Measurements from ENCODE around the gene MCM7. TPM values are rescaled to one million over a fixed set of nuclear protein-coding genes. Genes with fewer than 3 reads are reported as not detected.

Gene MCM7
- total and polyA plus RNA-seq, 2 of the 13 experiments (the other 11 are each of a cell fraction or from before 2014, with no cell fraction given) = 84.5 to 214 TPM

DNA sequence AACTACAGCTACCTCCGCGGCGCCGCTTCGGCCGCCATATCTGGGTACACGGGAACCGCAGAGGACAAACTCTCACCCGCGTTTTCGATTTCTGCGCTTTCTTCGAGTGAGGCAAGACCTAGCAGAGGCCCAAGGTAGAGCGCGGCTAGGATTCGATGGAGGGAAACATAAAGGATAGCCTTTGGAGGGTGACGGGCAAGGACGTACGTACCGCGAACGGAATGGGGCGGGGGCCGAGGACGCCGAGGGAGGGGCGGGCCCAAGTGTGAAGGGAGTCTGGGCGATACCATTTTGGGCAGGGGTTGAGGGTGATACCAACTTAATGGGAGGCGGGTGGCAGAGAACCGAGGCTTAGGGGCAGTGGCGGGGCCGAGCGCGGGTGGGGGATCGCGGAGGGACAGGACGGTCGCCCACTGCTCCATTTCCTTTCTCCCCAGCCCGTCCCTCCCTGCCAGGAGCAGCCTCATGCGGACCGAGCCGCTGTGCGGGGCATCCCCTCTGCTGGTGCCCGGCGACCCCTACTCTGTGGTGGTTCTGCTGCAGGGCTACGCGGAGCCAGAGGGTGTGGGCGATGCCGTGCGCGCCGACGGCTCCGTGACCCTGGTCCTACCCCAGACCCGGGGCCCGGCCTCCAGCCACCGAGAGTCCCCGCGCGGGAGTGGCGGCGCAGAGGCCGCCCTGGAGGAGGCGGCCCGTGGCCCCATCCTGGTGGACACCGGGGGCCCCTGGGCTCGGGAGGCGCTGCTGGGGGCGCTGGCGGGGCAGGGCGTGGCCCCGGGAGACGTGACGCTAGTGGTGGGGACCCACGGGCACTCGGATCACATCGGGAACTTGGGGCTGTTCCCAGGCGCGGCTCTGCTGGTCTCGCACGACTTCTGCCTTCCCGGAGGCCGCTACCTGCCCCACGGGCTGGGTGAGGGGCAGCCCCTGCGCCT, 26.0 kb upstream of the MCM7 start, which contains the start of gene MBLAC1 (continued):
- TF ChIP-seq, protein P1, sequence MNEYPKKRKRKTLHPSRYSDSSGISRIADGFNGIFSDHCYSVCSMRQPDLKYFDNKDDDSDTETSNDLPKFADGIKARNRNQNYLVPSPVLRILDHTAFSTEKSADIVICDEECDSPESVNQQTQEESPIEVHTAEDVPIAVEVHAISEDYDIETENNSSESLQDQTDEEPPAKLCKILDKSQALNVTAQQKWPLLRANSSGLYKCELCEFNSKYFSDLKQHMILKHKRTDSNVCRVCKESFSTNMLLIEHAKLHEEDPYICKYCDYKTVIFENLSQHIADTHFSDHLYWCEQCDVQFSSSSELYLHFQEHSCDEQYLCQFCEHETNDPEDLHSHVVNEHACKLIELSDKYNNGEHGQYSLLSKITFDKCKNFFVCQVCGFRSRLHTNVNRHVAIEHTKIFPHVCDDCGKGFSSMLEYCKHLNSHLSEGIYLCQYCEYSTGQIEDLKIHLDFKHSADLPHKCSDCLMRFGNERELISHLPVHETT (CRISPR knock-in tag; conservative IDR thresholded peaks at IDR 0.05) = no peak
- TF ChIP-seq, protein P2, sequence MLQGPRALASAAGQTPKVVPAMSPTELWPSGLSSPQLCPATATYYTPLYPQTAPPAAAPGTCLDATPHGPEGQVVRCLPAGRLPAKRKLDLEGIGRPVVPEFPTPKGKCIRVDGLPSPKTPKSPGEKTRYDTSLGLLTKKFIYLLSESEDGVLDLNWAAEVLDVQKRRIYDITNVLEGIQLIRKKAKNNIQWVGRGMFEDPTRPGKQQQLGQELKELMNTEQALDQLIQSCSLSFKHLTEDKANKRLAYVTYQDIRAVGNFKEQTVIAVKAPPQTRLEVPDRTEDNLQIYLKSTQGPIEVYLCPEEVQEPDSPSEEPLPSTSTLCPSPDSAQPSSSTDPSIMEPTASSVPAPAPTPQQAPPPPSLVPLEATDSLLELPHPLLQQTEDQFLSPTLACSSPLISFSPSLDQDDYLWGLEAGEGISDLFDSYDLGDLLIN (CRISPR knock-in tag; IDR thresholded peaks at IDR 0.05; ENCODE audit: borderline replicate concordance) = 0 out of 2 replicates have a peak, but pooled peaks have one; percentile 48
- no peak for TF ChIP-seq ZNF253 (CRISPR knock-in tag; IDR thresholded peaks at IDR 0.05; ENCODE audit: borderline replicate concordance)
- TF ChIP-seq ZBTB8A (CRISPR knock-in tag; IDR thresholded peaks at IDR 0.05; ENCODE audit: borderline replicate concordance, low read depth) = 0 out of 2 replicates have a peak, but pooled peaks have one; percentile 42
- peak; percentile 68; the same call in 1 of the 2 replicates for TF ChIP-seq ZNF703 (CRISPR knock-in tag; IDR thresholded peaks at IDR 0.05; ENCODE audit: borderline replicate concordance)
- peak; percentile 86; the same call in 1 of the 2 replicates for TF ChIP-seq ZNF225 (CRISPR knock-in tag; IDR thresholded peaks at IDR 0.05)
- no peak for TF ChIP-seq ZNF570 (CRISPR knock-in tag; IDR thresholded peaks at IDR 0.05; ENCODE audit: borderline replicate concordance)
- TF ChIP-seq, protein P3, sequence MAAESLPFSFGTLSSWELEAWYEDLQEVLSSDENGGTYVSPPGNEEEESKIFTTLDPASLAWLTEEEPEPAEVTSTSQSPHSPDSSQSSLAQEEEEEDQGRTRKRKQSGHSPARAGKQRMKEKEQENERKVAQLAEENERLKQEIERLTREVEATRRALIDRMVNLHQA (CRISPR knock-in tag; IDR thresholded peaks at IDR 0.05) = no peak
- 0 out of 2 replicates have a peak, but pooled peaks have one; percentile 8 for TF ChIP-seq ZNF879 (CRISPR knock-in tag; IDR thresholded peaks at IDR 0.05)
- TF ChIP-seq ETV5 (CRISPR knock-in tag; IDR thresholded peaks at IDR 0.05; ENCODE audit: borderline replicate concordance) = no peak; the same call in 1 of the 2 replicates
- no peak; the same call in 1 of the 2 replicates for TF ChIP-seq AKAP8 (CRISPR knock-in tag; IDR thresholded peaks at IDR 0.05)
- TF ChIP-seq, protein P4, sequence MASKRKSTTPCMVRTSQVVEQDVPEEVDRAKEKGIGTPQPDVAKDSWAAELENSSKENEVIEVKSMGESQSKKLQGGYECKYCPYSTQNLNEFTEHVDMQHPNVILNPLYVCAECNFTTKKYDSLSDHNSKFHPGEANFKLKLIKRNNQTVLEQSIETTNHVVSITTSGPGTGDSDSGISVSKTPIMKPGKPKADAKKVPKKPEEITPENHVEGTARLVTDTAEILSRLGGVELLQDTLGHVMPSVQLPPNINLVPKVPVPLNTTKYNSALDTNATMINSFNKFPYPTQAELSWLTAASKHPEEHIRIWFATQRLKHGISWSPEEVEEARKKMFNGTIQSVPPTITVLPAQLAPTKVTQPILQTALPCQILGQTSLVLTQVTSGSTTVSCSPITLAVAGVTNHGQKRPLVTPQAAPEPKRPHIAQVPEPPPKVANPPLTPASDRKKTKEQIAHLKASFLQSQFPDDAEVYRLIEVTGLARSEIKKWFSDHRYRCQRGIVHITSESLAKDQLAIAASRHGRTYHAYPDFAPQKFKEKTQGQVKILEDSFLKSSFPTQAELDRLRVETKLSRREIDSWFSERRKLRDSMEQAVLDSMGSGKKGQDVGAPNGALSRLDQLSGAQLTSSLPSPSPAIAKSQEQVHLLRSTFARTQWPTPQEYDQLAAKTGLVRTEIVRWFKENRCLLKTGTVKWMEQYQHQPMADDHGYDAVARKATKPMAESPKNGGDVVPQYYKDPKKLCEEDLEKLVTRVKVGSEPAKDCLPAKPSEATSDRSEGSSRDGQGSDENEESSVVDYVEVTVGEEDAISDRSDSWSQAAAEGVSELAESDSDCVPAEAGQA (IDR thresholded peaks at IDR 0.05; ENCODE audit: low read depth) = peak; percentile 87
- TF ChIP-seq, protein P4 (CRISPR knock-in tag; IDR thresholded peaks at IDR 0.05; ENCODE audit: borderline replicate concordance) = peak; percentile 73; the same call in 1 of the 2 replicates
- 0 out of 2 replicates have a peak, but pooled peaks have one; percentile 6 for TF ChIP-seq ZNF83 (CRISPR knock-in tag; IDR thresholded peaks at IDR 0.05; ENCODE audit: borderline replicate concordance)
- TF ChIP-seq, protein P5, sequence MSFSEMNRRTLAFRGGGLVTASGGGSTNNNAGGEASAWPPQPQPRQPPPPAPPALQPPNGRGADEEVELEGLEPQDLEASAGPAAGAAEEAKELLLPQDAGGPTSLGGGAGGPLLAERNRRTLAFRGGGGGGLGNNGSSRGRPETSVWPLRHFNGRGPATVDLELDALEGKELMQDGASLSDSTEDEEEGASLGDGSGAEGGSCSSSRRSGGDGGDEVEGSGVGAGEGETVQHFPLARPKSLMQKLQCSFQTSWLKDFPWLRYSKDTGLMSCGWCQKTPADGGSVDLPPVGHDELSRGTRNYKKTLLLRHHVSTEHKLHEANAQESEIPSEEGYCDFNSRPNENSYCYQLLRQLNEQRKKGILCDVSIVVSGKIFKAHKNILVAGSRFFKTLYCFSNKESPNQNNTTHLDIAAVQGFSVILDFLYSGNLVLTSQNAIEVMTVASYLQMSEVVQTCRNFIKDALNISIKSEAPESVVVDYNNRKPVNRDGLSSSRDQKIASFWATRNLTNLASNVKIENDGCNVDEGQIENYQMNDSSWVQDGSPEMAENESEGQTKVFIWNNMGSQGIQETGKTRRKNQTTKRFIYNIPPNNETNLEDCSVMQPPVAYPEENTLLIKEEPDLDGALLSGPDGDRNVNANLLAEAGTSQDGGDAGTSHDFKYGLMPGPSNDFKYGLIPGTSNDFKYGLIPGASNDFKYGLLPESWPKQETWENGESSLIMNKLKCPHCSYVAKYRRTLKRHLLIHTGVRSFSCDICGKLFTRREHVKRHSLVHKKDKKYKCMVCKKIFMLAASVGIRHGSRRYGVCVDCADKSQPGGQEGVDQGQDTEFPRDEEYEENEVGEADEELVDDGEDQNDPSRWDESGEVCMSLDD (CRISPR knock-in tag; IDR thresholded peaks at IDR 0.05; ENCODE audit: borderline replicate concordance) = 0 out of 2 replicates have a peak, but pooled peaks have one; percentile 49

Data from HepG2 (cell line).